GM20000 (cell line): Measurements from ENCODE around the gene KIRREL3.

ENCODE experiments used
- DNase-seq: peaks from one replicate; pipeline ENCODE4 v3.0.0; 2012; ENCODE audit warnings: low spot score
- CTCF ChIP-seq: IDR thresholded peaks from 2 replicates; pipeline ENCODE4 v1.5.1; 2012; ENCODE audit warnings: mild to moderate bottlenecking, control low read depth; ENCODE audit errors: extremely low read depth, missing control alignments

Gene KIRREL3

GRCh38 chr11:126716456-126717083, 284.0 kb downstream of the KIRREL3 start:
- DNase-seq: peak; percentile 70
- TF ChIP-seq CTCF: peak; percentile 70

- DNase-seq: no peak
- no peak for TF ChIP-seq CTCF
These were observed 286.8 kb downstream of the KIRREL3 start for GRCh38 chr11:126713806-126714205.

GRCh38 chr11:126711977-126712625, 288.5 kb downstream of the KIRREL3 start:
- TF ChIP-seq CTCF: no peak

GRCh38 chr11:126710804-126711399, 289.7 kb downstream of the KIRREL3 start:
- TF ChIP-seq CTCF: no peak
- no peak for DNase-seq

More at GRCh38 chr11:126711977-126712625, 288.5 kb downstream of the KIRREL3 start:
- DNase-seq: no peak

- no peak for DNase-seq
- no peak for TF ChIP-seq CTCF
These were observed 293.1 kb downstream of the KIRREL3 start for GRCh38 chr11:126707498-126707897.

GRCh38 chr11:126704096-126704495, 296.5 kb downstream of the KIRREL3 start:
- TF ChIP-seq CTCF: no peak
- DNase-seq: no peak

GRCh38 chr11:126703662-126704061, 296.9 kb downstream of the KIRREL3 start:
- TF ChIP-seq CTCF: no peak
- DNase-seq: no peak
